CD4-positive, alpha-beta T cell (primary cell): ENCODE results near the gene LPP. TPM values are rescaled to one million over a fixed set of nuclear protein-coding genes. Genes with fewer than 3 reads are reported as not detected.

ENCODE experiments used
- ATAC-seq: fragments of 200-7000 bp; cut with Tn5 transposase; one replicate; pipeline ENCODE4 v1.10.0; 2022; ENCODE audit warnings: mild to moderate bottlenecking; ENCODE audit not compliant: poor library complexity
- CTCF ChIA-PET: fragments of 350-600 bp; sonication (Branson Sonifier 250); formaldehyde crosslinking; loops from one replicate; lab custom pipeline; 2021; ENCODE audit warnings: antibody characterized with exemption, inconsistent platforms; lab: Charles Lee
- POLR2A ChIA-PET: fragments of 350-600 bp; sonication (Branson Sonifier 250); formaldehyde crosslinking; loops from one replicate; lab custom pipeline; 2021; ENCODE audit warnings: antibody characterized with exemption, inconsistent platforms; lab: Charles Lee
- DNase-seq, 14 experiments: peaks; one replicate each; pipeline ENCODE4 v3.0.0-alpha.2; 2013 to 2020; ENCODE audit warnings: mixed read lengths in 2 of 14
- H3K27ac ChIP-seq, 2 donors: one replicate each; pipeline versions ENCODE4 v1.5.1 to v1.7.0; 2013; ENCODE audit warnings: low read length in 2 of 2, low read depth in 1 of 2, mild to moderate bottlenecking in 1 of 2
- H3K27me3 ChIP-seq, 2 experiments: 1 replicate in 1 of 2; 2 replicates in 1 of 2; pipeline versions ENCODE4 v1.6.1 to v1.7.0; 2013; ENCODE audit warnings: low read length in 2 of 2, control low read depth in 1 of 2, mild to moderate bottlenecking in 1 of 2, moderate library complexity in 1 of 2; ENCODE audit not compliant: insufficient read depth in 2 of 2, control insufficient read depth in 1 of 2
- H3K36me3 ChIP-seq: one replicate; pipeline ENCODE4 v1.6.1; 2013; ENCODE audit warnings: low read length, control low read depth; ENCODE audit not compliant: insufficient read depth
- H3K4me1 ChIP-seq: one replicate; pipeline ENCODE4 v1.6.1; 2013; ENCODE audit warnings: low read length, control low read depth; ENCODE audit not compliant: insufficient read depth
- H3K4me3 ChIP-seq: one replicate; pipeline ENCODE4 v1.5.1; 2013; ENCODE audit warnings: mild to moderate bottlenecking, low read length, moderate library complexity
- H3K9me3 ChIP-seq, 2 experiments: 1 replicate in 1 of 2; 2 replicates in 1 of 2; pipeline versions ENCODE4 v1.6.1 to v1.7.0; 2013; ENCODE audit warnings: low read length in 2 of 2, mild to moderate bottlenecking in 2 of 2, control low read depth in 1 of 2, moderate library complexity in 1 of 2; ENCODE audit not compliant: control insufficient read depth in 1 of 2, insufficient read depth in 1 of 2
- H3K27ac Mint-ChIP-seq: one replicate; pipeline ENCODE4 v1.8.0; 2020; ENCODE audit warnings: mixed read lengths
- H3K27me3 Mint-ChIP-seq: one replicate; pipeline ENCODE4 v1.8.0; 2021; ENCODE audit warnings: mixed read lengths
- H3K36me3 Mint-ChIP-seq: one replicate; pipeline ENCODE4 v1.8.0; 2021; ENCODE audit warnings: low read depth, mixed read lengths
- H3K4me1 Mint-ChIP-seq: one replicate; pipeline ENCODE4 v1.8.0; 2021; ENCODE audit warnings: low read depth, mixed read lengths
- H3K4me3 Mint-ChIP-seq: one replicate; pipeline ENCODE4 v1.8.0; 2020; ENCODE audit warnings: mild to moderate bottlenecking, mixed read lengths
- H3K9me3 Mint-ChIP-seq: one replicate; pipeline ENCODE4 v1.8.0; 2020; ENCODE audit warnings: mixed read lengths
- CTCF ChIP-seq: fragments of 200-600 bp; IDR thresholded peaks from one replicate; pipeline ENCODE4 v1.8.0; 2022; ENCODE audit warnings: antibody characterized with exemption, mild to moderate bottlenecking
- intact Hi-C, 2 experiments: fragments of 100-400 bp; cut with DNase I in 1 of 2; cut with micrococcal nuclease in 1 of 2; formaldehyde crosslinking; loops; one replicate each; pipeline versions ENCODE4 v1.15.1 to v1.9.0; 2023 to 2025; cut with DNase I, micrococcal nuclease
- total RNA-seq, 174 experiments: library from RNA in 2 of 174; stranded (reverse) in 2 of 174; gene quantifications; one replicate each; pipeline ENCODE4 v1.2.3 and lab custom pipeline; 2021 to 2026

The LPP gene
- total RNA-seq, 2 experiments from 2014 or later, result 45.6 to 45.9 TPM

GRCh38 chr3:188282871-188283270 is 128.9 kb downstream of the LPP start:
- H3K4me3 Mint-ChIP-seq, result no peak overlapping the region
- intact Hi-C loops, result no loop called here
- H3K9me3 Mint-ChIP-seq, result no peaks in the 10 kb centered on the region
- H3K27me3 Mint-ChIP-seq, result no peaks in the 10 kb centered on the region
- Histone ChIP-seq H3K27ac (no peak overlapping the region), H3K36me3 (no peaks in the 10 kb centered on the region), H3K27me3 (no peaks in the 10 kb centered on the region), H3K4me3 (no peak overlapping the region), H3K9me3 (no peaks in the 10 kb centered on the region), H3K4me1 (peaks cover 11% of the 10 kb centered on the region)
- no peak for DNase-seq
- no peak overlapping the region for H3K27ac Mint-ChIP-seq
- H3K4me1 Mint-ChIP-seq, result peaks cover 35% of the 10 kb centered on the region
- CTCF ChIA-PET, result no interaction called here
- no peaks in the 10 kb centered on the region for H3K36me3 Mint-ChIP-seq
- no peak for TF ChIP-seq CTCF
- ATAC-seq, result no peak
- POLR2A ChIA-PET, result no interaction called here

GRCh38 chr3:188283347-188283746 is 129.4 kb downstream of the LPP start:
- Histone ChIP-seq H3K9me3 (no peaks in the 10 kb centered on the region), H3K4me1 (peaks cover 11% of the 10 kb centered on the region), H3K27me3 (no peaks in the 10 kb centered on the region), H3K4me3 (no peak overlapping the region), H3K36me3 (no peaks in the 10 kb centered on the region), H3K27ac (no peak overlapping the region)
- Mint-ChIP-seq H3K4me1 (peaks cover 35% of the 10 kb centered on the region), H3K9me3 (no peaks in the 10 kb centered on the region), H3K36me3 (no peaks in the 10 kb centered on the region), H3K27ac (no peak overlapping the region), H3K27me3 (no peaks in the 10 kb centered on the region), H3K4me3 (no peak overlapping the region)
- intact Hi-C loops, result no loop called here
- ChIA-PET POLR2A (no interaction called here), CTCF (no interaction called here)
- no peak for TF ChIP-seq CTCF
- ATAC-seq, result no peak
- no peak for DNase-seq

GRCh38 chr3:188284455-188285212 is 130.7 kb downstream of the LPP start:
- peaks cover 11% of the 10 kb centered on the region for H3K4me1 ChIP-seq
- ChIA-PET CTCF (interaction anchor here (1.1 kb wide), 1 partner anchor 110 kb away, joined by 3 read pairs; no protein-coding TSS in a partner anchor), POLR2A (no interaction called here)
- intact Hi-C loops, result no loop called here
- ATAC-seq (no peak), DNase-seq (no peak)
- H3K27me3 ChIP-seq, result no peaks in the 10 kb centered on the region
- no peak for TF ChIP-seq CTCF
- Mint-ChIP-seq H3K27ac (no peak overlapping the region), H3K4me3 (no peak overlapping the region), H3K27me3 (no peaks in the 10 kb centered on the region), H3K9me3 (no peaks in the 10 kb centered on the region), H3K36me3 (no peaks in the 10 kb centered on the region), H3K4me1 (peaks cover 32% of the 10 kb centered on the region)
- no peak overlapping the region for H3K27ac ChIP-seq
- H3K36me3 ChIP-seq, result no peaks in the 10 kb centered on the region
- no peak overlapping the region for H3K4me3 ChIP-seq
- no peaks in the 10 kb centered on the region for H3K9me3 ChIP-seq
